ENCODE measurements around the gene NCSTN. TPM values are rescaled to one million over a fixed set of nuclear protein-coding genes. Genes with fewer than 3 reads are reported as not detected.

Gene NCSTN
- polyA plus RNA-seq, 1 donor from 2014 or later, result 21.0 TPM

GRCh38 chr1:160351629-160352028 lies 8.4 kb downstream of the NCSTN start:
- H3K27ac ChIP-seq (ENCODE audit: low read length), result no peak overlapping the region
- H2AFZ ChIP-seq (ENCODE audit: low read depth, low read length), result no peak overlapping the region
- H3K27me3 ChIP-seq (ENCODE audit: insufficient read depth, low read depth, low read length), result no peaks in the 10 kb centered on the region
- TF ChIP-seq EP300 (conservative IDR thresholded peaks at IDR 0.05; ENCODE audit: poor library complexity, severe bottlenecking), result no peak
- no peak for TF ChIP-seq RAD21 (conservative IDR thresholded peaks at IDR 0.05)
- no peak for TF ChIP-seq SMC3 (conservative IDR thresholded peaks at IDR 0.05; ENCODE audit: poor library complexity)
- TF ChIP-seq REST (IDR thresholded peaks at IDR 0.05; ENCODE audit: borderline replicate concordance), result no peak
- TF ChIP-seq MXI1 (conservative IDR thresholded peaks at IDR 0.05; ENCODE audit: poor library complexity, severe bottlenecking), result no peak
- TF ChIP-seq EZH2 (IDR thresholded peaks at IDR 0.05; ENCODE audit: borderline replicate concordance, insufficient read depth, low read length, poor library complexity, severe bottlenecking), result no peak
- TF ChIP-seq POLR2AphosphoS5 (IDR thresholded peaks at IDR 0.05), result no peak
- no peak for TF ChIP-seq CTCF (IDR thresholded peaks at IDR 0.05; ENCODE audit: poor library complexity, severe bottlenecking)
- no peak for TF ChIP-seq TAF1 (IDR thresholded peaks at IDR 0.05; ENCODE audit: low read depth)
- no peaks in the 10 kb centered on the region for H4K20me1 ChIP-seq (ENCODE audit: insufficient read depth)
- no peaks in the 10 kb centered on the region for H3K79me2 ChIP-seq (replicated peaks; ENCODE audit: insufficient read depth, low read length)
- H3F3A ChIP-seq (ENCODE audit: insufficient read depth, low read length, poor library complexity, severe bottlenecking), result no peaks in the 10 kb centered on the region
- H3K36me3 ChIP-seq (ENCODE audit: insufficient read depth, low read length), result peaks cover 5% of the 10 kb centered on the region
- H3K9ac ChIP-seq (ENCODE audit: low read length), result no peak overlapping the region
- no peak overlapping the region for H3K4me3 ChIP-seq (ENCODE audit: low read length)
- H3K9me2 ChIP-seq (ENCODE audit: insufficient read depth, low read length), result no peaks in the 10 kb centered on the region
- no peaks in the 10 kb centered on the region for H3K9me3 ChIP-seq (ENCODE audit: low read length)
- H3K4me2 ChIP-seq (ENCODE audit: low read length), result no peak overlapping the region

GRCh38 chr1:160352555-160352954 lies 9.4 kb downstream of the NCSTN start:
- Histone ChIP-seq H3K27ac (ENCODE audit: low read length) (no peak overlapping the region), H3K4me3 (ENCODE audit: low read length) (no peak overlapping the region), H4K20me1 (ENCODE audit: insufficient read depth) (no peaks in the 10 kb centered on the region), H3K36me3 (ENCODE audit: insufficient read depth, low read length) (peaks cover 5% of the 10 kb centered on the region), H2AFZ (ENCODE audit: low read depth, low read length) (no peak overlapping the region), H3K27me3 (ENCODE audit: insufficient read depth, low read depth, low read length) (no peaks in the 10 kb centered on the region), H3K9me2 (ENCODE audit: insufficient read depth, low read length) (no peaks in the 10 kb centered on the region), H3F3A (ENCODE audit: insufficient read depth, low read length, poor library complexity, severe bottlenecking) (no peaks in the 10 kb centered on the region), H3K4me2 (ENCODE audit: low read length) (no peak overlapping the region), H3K9ac (ENCODE audit: low read length) (no peak overlapping the region), H3K9me3 (ENCODE audit: low read length) (no peaks in the 10 kb centered on the region), H3K79me2 (replicated peaks; ENCODE audit: insufficient read depth, low read length) (no peaks in the 10 kb centered on the region)
- TF ChIP-seq RAD21 (conservative IDR thresholded peaks at IDR 0.05) (no peak), CTCF (IDR thresholded peaks at IDR 0.05; ENCODE audit: poor library complexity, severe bottlenecking) (no peak), TAF1 (IDR thresholded peaks at IDR 0.05; ENCODE audit: low read depth) (no peak), REST (IDR thresholded peaks at IDR 0.05; ENCODE audit: borderline replicate concordance) (no peak), POLR2AphosphoS5 (IDR thresholded peaks at IDR 0.05) (no peak), SMC3 (conservative IDR thresholded peaks at IDR 0.05; ENCODE audit: poor library complexity) (no peak), EP300 (conservative IDR thresholded peaks at IDR 0.05; ENCODE audit: poor library complexity, severe bottlenecking) (no peak), MXI1 (conservative IDR thresholded peaks at IDR 0.05; ENCODE audit: poor library complexity, severe bottlenecking) (no peak), EZH2 (IDR thresholded peaks at IDR 0.05; ENCODE audit: borderline replicate concordance, insufficient read depth, low read length, poor library complexity, severe bottlenecking) (no peak)
